Measurements from ENCODE around the gene SPIN4.

- no peak for TF ChIP-seq POLR2A (IDR thresholded peaks at IDR 0.05)
- TF ChIP-seq, protein P1, sequence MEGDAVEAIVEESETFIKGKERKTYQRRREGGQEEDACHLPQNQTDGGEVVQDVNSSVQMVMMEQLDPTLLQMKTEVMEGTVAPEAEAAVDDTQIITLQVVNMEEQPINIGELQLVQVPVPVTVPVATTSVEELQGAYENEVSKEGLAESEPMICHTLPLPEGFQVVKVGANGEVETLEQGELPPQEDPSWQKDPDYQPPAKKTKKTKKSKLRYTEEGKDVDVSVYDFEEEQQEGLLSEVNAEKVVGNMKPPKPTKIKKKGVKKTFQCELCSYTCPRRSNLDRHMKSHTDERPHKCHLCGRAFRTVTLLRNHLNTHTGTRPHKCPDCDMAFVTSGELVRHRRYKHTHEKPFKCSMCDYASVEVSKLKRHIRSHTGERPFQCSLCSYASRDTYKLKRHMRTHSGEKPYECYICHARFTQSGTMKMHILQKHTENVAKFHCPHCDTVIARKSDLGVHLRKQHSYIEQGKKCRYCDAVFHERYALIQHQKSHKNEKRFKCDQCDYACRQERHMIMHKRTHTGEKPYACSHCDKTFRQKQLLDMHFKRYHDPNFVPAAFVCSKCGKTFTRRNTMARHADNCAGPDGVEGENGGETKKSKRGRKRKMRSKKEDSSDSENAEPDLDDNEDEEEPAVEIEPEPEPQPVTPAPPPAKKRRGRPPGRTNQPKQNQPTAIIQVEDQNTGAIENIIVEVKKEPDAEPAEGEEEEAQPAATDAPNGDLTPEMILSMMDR (IDR thresholded peaks at IDR 0.05 in 4 of 5, conservative IDR thresholded peaks at IDR 0.05 in 1 of 5) = no peak
These were observed 3.4 kb upstream of the SPIN4 start for GRCh38 chrX:63354484-63354883.

All from gastrocnemius medialis (tissue), 4 donors.